ENCODE results near the gene EEFSEC.
A peak's percentile ranks its signal among the peaks of the same experiment; 100 is the strongest.
"Not testable (repeated sequence)": the region's sequence is repeated elsewhere in the genome, so short reads cannot be mapped to it uniquely, and the experiment has no call there.

Gene EEFSEC

DNA sequence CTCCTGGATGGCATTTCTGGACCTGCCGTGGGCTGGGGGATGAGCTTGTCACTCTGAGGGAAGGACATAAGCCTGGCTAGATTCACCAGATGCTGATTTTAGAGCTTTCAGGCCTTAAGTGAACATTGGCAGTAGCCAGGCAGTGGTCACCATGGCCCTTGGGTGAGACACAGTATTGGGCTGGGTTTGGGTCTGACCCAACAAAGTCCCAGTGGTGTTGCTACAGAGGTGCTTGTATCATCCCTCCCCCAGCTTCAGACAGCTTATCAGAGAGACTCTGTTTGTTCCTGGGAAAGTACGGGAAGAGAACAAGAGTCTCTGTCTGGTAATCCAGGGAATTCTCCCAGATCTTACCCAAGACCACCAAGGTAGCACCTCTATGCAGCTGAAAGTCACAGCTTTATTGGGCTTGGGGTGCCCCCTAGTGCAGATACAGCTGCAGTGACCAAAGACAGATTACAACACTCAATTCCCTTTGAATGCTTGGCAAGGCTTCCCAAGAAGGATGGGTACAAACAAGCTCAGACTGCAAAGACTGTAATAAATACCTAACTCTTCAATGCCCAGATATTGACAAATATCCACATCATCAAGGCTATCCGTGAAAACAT, 19.9 kb upstream of the EEFSEC start:
- no peaks in the 10 kb centered on the region for H3K4me1 ChIP-seq (ENCODE audit: insufficient read depth, low read length)
- peaks cover 3% of the 10 kb centered on the region; the same call in 1 of the 2 replicates for H3K9me3 ChIP-seq (ENCODE audit: control insufficient read depth, insufficient read depth, low read length)
- H3K9ac ChIP-seq (ENCODE audit: low read depth, low read length), result no peak overlapping the region
- no peaks in the 10 kb centered on the region for H3K36me3 ChIP-seq (ENCODE audit: insufficient read depth, low read length)

DNA sequence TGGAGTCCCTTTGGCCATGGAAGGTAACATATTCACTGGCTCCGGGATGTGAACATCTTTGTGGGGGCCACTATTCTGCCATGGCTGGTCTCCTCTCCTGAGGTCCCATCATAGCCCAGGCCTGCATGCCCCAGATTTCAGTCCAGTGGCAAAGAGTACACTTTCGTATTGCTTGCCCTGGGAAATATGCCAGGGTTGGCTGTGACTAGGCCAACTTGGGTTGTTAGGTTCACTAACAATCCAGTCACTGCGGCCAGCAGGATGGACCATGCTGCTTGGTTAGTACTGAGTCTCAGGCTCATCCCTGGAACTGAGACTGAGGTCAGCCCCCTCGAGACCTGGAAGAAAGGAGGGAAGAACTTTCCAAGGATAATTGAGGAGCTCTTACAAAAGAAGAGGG, 9.8 kb upstream of the EEFSEC start:
- no peaks in the 10 kb centered on the region for H3K9me3 ChIP-seq (ENCODE audit: control insufficient read depth, insufficient read depth, low read length)
- H3K36me3 ChIP-seq (ENCODE audit: insufficient read depth, low read length), result no peaks in the 10 kb centered on the region
- no peaks in the 10 kb centered on the region for H3K4me1 ChIP-seq (ENCODE audit: insufficient read depth, low read length)
- no peak overlapping the region for H3K9ac ChIP-seq (ENCODE audit: low read depth, low read length)

DNA sequence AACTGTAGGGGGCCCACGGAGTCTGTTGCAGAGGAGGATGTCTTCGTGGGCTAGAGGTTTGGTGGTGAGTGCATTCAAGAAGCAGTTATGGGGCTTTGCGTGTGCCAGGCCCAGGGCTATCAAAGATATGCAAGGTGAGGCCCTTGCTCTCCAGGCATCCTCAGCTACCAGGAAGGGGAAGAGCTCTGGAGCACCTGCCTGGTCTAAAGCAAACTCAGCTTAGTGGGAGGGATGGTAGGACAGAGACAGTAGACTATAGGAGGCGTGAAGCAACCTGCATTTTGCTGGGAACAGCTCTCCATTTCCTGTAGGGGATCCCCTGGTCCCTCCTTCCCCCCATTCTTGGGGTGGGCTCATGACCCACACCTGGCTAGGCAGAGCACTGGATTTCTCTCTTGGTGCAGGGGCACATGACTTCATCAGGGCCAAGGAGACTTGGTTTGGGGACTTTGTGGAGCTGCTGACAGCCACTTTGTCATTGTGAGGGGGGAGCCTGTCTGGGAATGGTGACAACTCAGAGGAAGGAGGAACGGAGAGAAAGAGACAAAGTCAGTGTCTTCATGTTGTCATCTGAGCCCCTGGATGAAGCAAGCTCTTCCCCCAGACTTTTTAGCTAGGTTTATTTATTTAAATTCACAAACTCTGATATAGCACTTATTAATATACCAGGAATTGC, 8.6 kb upstream of the EEFSEC start:
- Histone ChIP-seq H3K9ac (ENCODE audit: low read depth, low read length) (no peak overlapping the region), H3K4me1 (ENCODE audit: insufficient read depth, low read length) (no peaks in the 10 kb centered on the region), H3K9me3 (ENCODE audit: control insufficient read depth, insufficient read depth, low read length) (no peaks in the 10 kb centered on the region), H3K36me3 (ENCODE audit: insufficient read depth, low read length) (no peaks in the 10 kb centered on the region)

DNA sequence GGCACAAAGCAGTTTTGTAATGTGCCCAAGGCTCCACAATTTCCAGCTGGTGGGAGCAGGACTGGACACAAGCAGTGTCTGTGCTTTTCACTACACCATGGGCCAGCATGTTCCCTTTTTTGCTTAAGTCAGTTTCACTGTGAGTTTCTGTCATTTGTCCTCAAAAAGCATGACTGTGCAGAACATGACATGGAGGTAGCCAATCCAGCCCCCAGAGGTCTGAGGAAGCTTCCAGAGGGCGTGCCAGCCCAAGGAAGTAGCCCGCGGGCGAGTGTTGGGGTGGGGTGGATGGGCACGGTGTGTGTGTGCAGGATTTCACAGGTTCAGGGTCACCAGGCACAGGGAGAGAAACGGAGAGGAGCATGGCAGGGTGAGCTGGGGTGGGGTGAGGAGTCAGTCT, 8.0 kb upstream of the EEFSEC start:
- no peaks in the 10 kb centered on the region for H3K36me3 ChIP-seq (ENCODE audit: insufficient read depth, low read length)
- no peaks in the 10 kb centered on the region for H3K9me3 ChIP-seq (ENCODE audit: control insufficient read depth, insufficient read depth, low read length)
- H3K9ac ChIP-seq (ENCODE audit: low read depth, low read length), result no peak overlapping the region
- no peaks in the 10 kb centered on the region for H3K4me1 ChIP-seq (ENCODE audit: insufficient read depth, low read length)

DNA sequence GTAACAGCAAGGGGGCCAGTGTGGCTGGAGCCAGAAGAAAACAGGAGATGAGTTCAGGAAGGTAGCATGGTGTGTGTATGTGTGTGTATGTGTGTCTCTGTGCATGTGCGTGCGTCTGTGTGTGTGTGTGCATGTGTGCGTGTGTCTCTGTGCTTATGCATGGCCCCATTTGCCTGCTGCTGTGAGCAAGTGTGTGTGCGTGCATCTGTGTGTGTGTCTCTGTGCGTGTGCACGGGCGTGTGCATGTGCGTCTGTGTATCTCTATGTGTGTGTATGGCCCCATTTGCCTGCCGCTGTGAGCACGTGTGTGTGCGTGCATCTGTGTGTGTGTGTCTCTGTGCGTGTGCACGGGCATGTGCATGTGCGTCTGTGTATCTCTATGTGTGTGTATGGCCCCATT, 7.1 kb upstream of the EEFSEC start:
- no peak overlapping the region for H3K9ac ChIP-seq (ENCODE audit: low read depth, low read length)
- H3K4me1 ChIP-seq (ENCODE audit: insufficient read depth, low read length), result no peaks in the 10 kb centered on the region
- H3K9me3 ChIP-seq (ENCODE audit: control insufficient read depth, insufficient read depth, low read length), result no peaks in the 10 kb centered on the region
- no peaks in the 10 kb centered on the region for H3K36me3 ChIP-seq (ENCODE audit: insufficient read depth, low read length)

DNA sequence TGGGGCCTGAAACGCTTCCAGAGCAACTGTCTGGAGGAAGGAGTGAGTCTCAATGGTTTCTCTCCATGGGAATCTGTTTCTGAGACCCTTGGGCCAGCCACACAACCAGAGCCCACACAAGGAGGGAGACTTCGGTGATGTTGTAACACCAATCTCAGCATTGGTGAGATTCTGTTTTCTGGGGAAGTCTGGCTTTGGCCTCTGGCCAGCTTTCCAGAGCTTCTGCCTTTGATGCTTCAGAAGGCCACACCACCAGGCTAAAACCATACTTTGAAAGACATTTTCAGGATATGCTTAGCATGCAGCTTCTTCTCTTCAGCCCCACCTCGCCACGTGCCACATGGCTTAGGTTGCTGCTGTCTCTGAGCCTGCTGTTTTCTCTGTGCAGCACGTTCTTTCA, 3.6 kb upstream of the EEFSEC start:
- Histone ChIP-seq H3K9me3 (ENCODE audit: control insufficient read depth, insufficient read depth, low read length) (no peaks in the 10 kb centered on the region), H3K4me1 (ENCODE audit: insufficient read depth, low read length) (no peaks in the 10 kb centered on the region), H3K9ac (ENCODE audit: low read depth, low read length) (no peak overlapping the region), H3K36me3 (ENCODE audit: insufficient read depth, low read length) (no peaks in the 10 kb centered on the region)

DNA sequence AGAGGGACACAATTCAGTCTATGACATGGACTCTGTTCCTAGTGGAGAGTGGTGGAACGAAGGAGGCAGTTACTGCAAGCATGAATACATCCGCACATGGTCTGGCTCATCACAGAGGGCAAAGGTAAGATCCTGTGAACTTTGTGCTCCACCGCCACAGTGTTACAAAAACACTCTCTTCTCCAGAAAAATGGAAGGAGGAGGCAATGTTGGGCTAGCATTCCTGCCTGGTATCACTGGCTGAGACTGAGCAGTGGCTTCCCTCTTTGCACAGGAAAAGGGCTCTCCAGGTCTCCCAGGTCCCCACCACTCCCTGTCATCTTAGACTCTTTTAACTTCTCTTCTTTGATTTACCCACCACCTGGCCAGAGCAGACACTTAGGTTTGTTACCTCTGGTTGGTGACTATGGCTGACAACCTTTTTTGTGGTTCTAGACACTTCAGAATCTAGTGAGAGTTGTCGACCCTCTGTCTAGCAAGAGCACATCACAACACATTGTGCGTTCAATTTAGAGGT, 1.5 kb upstream of the EEFSEC start:
- Histone ChIP-seq H3K4me1 (ENCODE audit: insufficient read depth, low read length) (no peaks in the 10 kb centered on the region), H3K9ac (ENCODE audit: low read depth, low read length) (no peak overlapping the region), H3K9me3 (ENCODE audit: control insufficient read depth, insufficient read depth, low read length) (no peaks in the 10 kb centered on the region), H3K36me3 (ENCODE audit: insufficient read depth, low read length) (no peaks in the 10 kb centered on the region)

DNA sequence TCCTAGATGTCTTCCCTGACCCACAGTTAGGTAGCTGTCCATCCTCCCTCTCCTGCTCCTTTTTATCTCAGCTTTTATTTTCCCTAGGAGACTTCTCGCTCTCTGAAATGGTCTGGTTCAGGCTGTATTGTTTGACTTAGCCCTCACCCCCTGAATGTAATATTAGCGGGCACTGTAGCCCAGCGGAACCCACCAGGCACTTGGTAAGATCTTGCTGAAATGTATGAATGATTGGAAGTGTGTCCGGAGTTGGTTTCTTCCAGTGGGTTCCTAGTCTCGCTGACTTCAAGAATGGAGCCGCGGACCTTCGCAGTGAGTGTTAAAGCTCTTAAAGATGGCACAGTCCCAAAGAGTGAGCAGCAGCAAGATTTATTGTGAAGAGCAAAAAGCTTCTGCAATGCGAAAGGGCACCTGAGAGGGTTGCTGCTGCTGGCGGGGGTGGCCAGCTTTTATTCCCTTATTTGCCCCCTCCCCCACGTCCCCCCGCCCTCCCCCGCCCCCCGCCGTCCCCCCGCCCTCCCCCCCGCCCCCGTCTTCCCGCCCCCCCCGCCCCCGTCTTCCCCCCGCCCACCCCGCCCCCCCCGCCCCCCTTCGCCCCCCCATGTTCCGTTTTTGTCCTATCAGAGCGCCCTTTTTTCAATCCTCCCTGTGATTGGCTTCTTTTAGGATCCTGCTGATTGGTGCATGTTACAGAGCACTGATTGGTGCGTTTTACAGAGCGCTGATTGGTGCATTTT, 694 bp upstream of the EEFSEC start:
- H3K4me1 ChIP-seq (ENCODE audit: insufficient read depth, low read length), result no peaks in the 10 kb centered on the region
- H3K9me3 ChIP-seq (ENCODE audit: control insufficient read depth, insufficient read depth, low read length), result no peaks in the 10 kb centered on the region
- H3K36me3 ChIP-seq (ENCODE audit: insufficient read depth, low read length), result no peaks in the 10 kb centered on the region
- H3K9ac ChIP-seq (ENCODE audit: low read depth, low read length), result peak overlapping the region; percentile 81

DNA sequence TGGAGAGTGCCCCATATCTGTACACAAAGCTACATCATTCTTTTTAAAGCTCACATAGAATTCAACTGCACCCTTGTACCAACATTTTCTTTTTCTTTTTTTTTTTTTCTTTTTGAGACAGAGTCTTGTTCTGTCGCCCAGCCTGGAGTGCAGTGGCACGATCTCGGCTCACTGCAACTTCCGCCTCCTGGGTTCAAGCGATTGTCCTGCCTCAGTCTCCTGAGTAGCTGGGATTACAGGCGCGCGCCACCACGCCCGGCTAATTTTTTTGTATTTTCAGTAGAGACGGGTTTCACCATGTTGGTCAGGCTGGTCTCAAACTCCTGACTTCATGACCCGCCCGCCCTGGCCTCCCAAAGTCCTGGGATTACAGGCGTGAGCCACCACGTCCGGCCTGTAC, 1.1 kb downstream of the EEFSEC start:
- peak overlapping the region; percentile 81; the same call in 1 of the 2 replicates for H3K9ac ChIP-seq (ENCODE audit: low read depth, low read length)
- not testable (repeated sequence) for H3K36me3 ChIP-seq (ENCODE audit: insufficient read depth, low read length); H3K9me3 ChIP-seq (ENCODE audit: control insufficient read depth, insufficient read depth, low read length); H3K4me1 ChIP-seq (ENCODE audit: insufficient read depth, low read length)

DNA sequence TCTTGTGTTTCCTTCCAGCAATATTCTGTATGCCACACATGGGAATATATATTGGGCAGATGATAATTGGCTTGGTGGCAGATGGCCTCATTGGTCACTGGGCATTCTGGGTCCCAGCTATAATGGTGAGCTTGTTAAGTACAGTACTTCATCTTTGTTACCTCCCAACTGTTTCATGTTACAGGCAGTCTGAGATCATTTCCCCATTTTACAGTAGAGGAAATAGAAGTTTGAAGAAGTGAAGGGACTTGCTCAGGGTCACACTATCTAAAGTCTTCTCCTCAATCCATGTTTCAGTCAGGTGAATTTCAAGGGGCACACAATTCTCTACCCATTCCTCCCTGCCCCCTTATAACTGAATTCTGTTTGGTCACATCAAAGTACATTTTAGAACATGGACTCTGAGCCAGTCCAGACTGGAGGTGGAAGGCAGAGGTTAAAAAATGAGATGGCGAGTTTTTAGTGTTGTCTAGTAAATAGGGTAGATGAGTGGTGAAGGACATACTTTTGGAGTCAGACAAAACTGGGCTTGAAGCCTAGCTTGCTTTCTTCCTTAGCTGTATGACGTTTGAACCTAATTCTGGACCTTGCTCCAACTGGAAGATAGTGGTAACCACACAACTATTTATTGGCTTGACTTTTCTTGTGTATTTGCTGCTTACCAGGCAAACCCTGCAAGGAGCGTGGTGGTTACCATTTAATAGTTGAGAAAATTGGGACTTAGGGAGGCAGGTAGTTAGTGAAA, 2.5 kb downstream of the EEFSEC start:
- Histone ChIP-seq H3K9me3 (ENCODE audit: control insufficient read depth, insufficient read depth, low read length) (no peaks in the 10 kb centered on the region), H3K4me1 (ENCODE audit: insufficient read depth, low read length) (no peaks in the 10 kb centered on the region), H3K36me3 (ENCODE audit: insufficient read depth, low read length) (no peaks in the 10 kb centered on the region), H3K9ac (ENCODE audit: low read depth, low read length) (no peak overlapping the region)

DNA sequence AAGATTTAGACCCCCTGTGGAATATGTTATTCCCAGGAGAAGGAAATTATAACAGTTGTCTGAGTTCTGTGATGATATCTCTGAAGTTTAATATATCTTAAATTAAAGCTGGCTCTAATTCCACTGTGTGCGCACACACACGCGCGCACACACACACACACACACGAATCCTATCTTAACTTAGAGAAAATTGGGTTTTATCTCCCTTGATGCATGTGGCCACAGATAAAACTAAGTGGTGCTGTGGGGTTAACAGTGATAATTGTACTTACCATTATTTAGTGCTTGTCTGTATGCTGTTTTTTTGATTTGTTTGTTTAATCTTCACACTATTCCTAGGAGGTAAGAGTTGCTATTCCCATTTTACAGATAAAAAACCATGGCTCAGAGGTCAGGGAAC, 7.4 kb downstream of the EEFSEC start:
- no peaks in the 10 kb centered on the region for H3K9me3 ChIP-seq (ENCODE audit: control insufficient read depth, insufficient read depth, low read length)

DNA sequence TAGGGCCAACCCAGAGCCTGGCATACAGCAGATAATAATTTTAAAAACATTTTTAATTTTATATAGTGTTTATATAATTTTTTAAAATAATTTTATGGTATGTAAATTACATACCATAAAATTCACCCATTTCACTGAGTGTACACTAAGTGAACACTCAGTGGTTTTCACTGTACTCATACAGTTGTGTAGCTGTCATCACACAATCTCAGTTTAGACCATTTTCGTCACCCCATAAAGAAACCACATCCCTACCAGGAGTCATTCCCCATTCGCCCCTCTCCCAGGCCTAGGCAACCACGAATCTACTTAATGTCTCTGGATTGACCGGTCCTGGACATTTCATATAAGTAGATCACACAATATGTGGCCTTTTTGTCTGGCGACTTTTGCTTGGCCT, 10.2 kb downstream of the EEFSEC start:
- no peaks in the 10 kb centered on the region for H3K9me3 ChIP-seq (ENCODE audit: control insufficient read depth, insufficient read depth, low read length)
- H3K36me3 ChIP-seq (ENCODE audit: insufficient read depth, low read length), result no peaks in the 10 kb centered on the region
- peaks cover 11% of the 10 kb centered on the region; the same call in 1 of the 2 replicates for H3K4me1 ChIP-seq (ENCODE audit: insufficient read depth, low read length)
- no peak overlapping the region for H3K9ac ChIP-seq (ENCODE audit: low read depth, low read length)

More for the DNA sequence above, 7.4 kb downstream of the EEFSEC start:
- no peak overlapping the region for H3K9ac ChIP-seq (ENCODE audit: low read depth, low read length)
- no peaks in the 10 kb centered on the region for H3K4me1 ChIP-seq (ENCODE audit: insufficient read depth, low read length)
- no peaks in the 10 kb centered on the region for H3K36me3 ChIP-seq (ENCODE audit: insufficient read depth, low read length)

DNA sequence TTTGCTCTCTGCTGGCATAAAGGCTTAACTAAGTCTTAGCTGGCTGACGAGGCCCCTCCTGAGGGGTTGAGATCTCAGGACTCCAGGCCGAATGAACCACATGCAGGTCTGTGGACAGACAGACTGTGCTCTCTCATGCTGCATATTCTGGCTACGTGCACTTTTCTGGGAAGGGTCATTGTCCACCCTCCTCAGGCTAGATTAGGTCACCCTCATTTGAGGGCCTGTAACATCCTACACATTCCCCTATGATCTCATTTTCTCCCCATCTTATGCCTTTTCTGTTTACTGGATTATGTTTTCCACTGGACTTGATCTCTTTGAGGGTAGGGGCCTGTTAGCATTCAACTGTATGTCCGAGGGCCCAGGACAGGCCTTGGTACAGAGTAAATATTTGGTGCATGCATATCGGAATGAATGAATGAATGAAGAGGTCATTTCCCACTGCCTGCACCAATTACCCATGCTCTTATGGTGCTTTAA, 13.7 kb downstream of the EEFSEC start:
- Histone ChIP-seq H3K36me3 (ENCODE audit: insufficient read depth, low read length) (no peaks in the 10 kb centered on the region), H3K4me1 (ENCODE audit: insufficient read depth, low read length) (peaks cover 11% of the 10 kb centered on the region; the same call in 1 of the 2 replicates), H3K9me3 (ENCODE audit: control insufficient read depth, insufficient read depth, low read length) (no peaks in the 10 kb centered on the region)

DNA sequence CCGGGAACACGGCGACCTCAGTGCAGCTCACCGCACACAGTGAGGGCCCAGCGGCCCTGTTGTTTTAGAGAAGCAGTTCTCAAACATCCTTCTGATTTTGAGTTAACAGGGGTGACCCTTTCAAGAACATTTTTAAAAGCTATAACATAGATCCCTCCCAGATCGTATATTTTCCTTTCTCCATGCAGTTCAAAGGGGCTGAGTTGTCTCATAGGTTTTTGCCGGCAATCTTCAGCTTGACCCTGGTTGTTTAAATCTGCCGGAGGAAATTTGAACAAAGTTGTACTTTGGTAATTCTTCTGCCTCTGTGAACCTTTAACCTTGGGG, 14.3 kb downstream of the EEFSEC start:
- Histone ChIP-seq H3K4me1 (ENCODE audit: insufficient read depth, low read length) (peaks cover 11% of the 10 kb centered on the region; the same call in 1 of the 2 replicates), H3K9ac (ENCODE audit: low read depth, low read length) (no peak overlapping the region), H3K36me3 (ENCODE audit: insufficient read depth, low read length) (no peaks in the 10 kb centered on the region), H3K9me3 (ENCODE audit: control insufficient read depth, insufficient read depth, low read length) (no peaks in the 10 kb centered on the region)

More for the DNA sequence above, 13.7 kb downstream of the EEFSEC start:
- no peak overlapping the region for H3K9ac ChIP-seq (ENCODE audit: low read depth, low read length)

Measured in ES-I3 (cell line).